HG03139 (cell line): Measurements from ENCODE around the gene YOD1.

Source experiments
- ATAC-seq: cut with Tn5 transposase; IDR thresholded peaks from one replicate; pipeline ENCODE4 v1.9.1; 2021; ENCODE audit not compliant: unreplicated experiment

The YOD1 gene

GRCh38 chr1:207013321-207014085 lies 37.5 kb downstream of the YOD1 start:
- no peak for ATAC-seq

DNA sequence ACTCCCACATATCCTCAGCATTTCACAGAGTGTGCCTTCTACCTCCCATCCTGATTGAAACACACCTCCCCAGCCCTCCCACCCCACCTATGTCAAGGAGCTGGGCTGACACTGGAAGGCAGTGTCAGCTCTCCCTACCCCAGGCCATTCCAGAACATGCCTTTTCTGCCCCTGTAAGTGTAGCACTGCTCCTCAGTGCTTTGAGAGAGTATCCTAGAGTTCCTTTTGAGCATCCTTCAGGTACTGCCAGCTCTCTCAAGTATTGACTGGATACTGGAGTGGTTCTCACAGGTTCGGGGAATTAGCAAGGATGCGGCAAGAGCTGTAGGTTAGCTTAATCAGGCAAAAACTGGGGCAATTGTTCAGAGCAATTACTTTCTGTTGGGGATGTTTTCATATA lies 40.3 kb downstream of the YOD1 start:
- ATAC-seq: no peak

DNA sequence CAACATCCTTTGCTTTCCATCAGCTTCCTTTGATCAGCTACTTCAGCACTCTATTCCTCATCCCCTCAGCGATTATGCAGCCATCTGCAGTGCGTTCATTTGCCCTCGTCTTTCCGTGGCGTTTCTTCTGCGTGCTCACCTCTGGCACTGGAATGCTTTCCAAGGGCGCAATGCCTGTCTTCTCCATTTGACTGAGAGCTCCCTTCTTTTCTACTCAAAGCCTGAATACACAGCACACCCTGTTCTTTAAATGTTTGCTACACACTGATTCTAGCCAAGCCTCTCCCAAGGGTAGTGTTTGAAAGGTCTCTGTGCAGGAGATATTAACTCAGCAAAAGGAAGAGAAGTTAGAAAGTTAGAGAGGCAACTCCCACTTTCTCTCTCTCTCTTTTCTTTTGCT lies 41.1 kb downstream of the YOD1 start:
- ATAC-seq: no peak

DNA sequence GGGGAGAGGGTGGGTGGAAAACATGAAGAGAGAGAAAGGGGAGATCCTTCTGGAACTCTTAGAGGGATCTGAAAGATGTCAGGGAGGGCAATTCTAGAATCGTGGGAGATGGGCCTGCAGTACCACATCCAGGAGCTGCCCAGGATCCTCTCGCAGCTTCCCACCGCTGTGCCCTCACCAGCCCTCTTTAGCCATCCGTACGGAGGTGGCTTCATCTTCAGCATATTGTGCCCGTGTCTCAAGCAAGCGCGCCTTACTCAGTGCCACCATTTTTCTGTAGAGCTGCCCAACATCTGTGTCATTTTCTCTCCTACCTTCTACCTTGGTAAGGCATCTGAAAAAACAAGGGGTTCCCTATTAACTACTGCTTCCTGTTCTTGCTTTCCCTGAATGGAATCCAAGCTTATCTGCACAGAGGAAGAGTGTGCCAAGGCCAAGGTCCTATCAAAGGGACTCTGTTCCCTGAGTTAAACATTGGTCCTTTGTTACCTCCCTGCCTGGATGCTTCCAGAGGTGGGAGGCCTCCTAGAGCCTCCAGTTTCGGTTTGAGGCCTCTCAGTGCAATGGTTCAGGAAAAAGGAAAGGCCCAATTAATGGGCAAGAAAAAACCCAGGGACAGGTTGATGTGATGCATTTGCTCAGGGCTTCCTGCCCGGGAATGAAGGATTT lies 41.7 kb downstream of the YOD1 start:
- ATAC-seq: no peak

- no peak for ATAC-seq
Measured at GRCh38 chr1:207007352-207008033, 43.5 kb downstream of the YOD1 start.

DNA sequence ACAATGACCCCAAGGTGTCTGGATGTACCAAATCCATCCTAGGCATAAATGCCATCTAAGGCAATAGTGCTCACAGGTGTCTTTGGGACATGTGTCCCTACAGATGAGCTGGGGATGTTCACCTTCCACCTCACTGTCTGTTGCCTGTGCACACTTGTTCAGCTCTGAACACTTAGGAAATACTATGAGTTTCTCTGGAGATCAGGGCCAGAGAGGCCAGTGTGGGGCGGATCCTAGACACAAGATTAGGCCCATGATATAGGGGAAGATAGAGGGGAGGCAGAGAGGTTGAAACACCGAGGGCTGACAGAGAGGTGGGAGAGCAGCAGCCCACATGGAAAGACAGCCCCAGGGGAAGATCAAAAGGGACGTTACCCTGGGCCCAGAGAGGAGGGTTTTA lies 44.1 kb downstream of the YOD1 start:
- no peak for ATAC-seq

DNA sequence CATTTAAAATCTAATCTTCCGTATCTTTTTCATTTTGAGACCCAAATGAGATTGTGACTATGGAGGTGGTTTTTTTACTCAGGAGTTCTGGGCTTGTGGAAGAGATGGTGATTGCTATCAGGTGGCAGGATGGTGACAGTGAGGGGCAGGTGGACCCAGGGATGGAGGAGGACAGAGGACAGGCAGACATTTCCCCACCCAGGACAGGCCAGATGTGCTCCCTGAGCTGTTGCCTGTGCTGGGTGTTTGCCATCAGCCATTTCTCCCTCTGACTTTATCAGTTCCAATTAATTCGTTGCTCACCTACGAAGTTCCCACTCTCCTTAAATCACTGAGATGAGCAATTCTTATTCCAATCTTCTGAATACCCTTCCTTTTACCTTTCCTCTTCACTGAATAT lies 44.9 kb downstream of the YOD1 start:
- no peak for ATAC-seq

DNA sequence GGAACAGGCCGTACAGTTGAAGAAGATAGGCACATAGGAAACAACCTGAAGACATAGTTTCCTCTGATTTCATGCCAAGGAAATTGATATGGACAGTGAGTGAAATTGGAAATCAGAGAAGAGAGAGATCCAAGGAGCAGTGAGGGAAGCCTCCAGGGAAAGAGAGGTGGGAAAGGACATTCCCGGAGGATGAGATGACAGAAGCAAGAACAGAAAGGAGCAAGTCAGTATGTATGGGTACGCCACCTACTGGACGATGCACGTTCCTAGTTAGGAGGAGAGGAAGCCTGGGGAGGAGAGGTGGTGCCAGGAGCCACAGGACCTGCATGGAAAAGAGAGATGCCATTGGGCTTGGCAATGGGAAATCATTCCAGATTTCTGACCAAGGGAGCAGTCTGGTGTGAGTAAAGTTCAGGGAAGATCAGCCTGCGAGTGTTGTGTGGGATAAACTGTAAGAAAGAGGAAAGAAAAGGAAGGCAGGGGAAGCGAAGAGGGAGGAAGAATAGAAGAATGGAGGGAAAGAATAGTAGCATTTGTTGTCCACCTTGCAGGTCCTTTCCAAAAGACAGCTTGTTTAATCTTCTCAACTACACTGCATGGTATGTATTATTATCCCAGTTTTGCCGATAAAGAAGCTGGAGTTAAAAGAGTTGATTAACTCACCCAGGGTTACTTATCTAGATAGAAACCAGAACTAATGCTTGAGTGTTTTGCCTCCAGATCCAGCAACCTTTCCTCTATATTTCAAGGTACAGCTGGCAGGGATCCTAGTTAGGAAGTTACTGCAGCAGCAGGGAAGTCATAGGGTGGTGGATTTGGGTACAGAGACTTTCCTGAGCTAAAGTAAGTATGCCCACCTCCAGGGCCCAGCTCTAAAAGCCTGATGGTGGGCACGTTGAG lies 45.8 kb downstream of the YOD1 start:
- ATAC-seq: no peak

- no peak for ATAC-seq
Measured at GRCh38 chr1:207003210-207003609, 47.8 kb downstream of the YOD1 start.

GRCh38 chr1:207002724-207003146 lies 48.3 kb downstream of the YOD1 start:
- ATAC-seq: no peak

- ATAC-seq: no peak
Measured at GRCh38 chr1:207001492-207002245, 49.3 kb downstream of the YOD1 start.

GRCh38 chr1:207000651-207001291 lies 50.2 kb downstream of the YOD1 start:
- no peak for ATAC-seq

DNA sequence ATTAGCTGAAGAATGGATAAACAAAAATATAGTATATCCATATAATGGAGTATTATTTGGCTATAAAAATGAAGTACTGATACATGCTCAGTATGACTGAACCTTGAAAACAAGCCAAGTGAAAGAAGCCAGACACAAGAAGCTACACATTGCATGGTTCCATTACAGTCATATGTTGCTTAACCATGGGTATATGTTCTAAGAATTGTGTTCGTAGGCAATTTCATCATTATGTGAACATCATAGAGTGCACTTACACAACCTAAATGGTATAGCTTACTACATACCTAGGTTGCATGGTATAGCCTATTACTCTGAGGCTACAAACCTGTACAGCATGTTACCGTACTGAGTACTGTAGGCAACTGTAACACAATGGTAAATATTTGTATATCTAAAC lies 52.2 kb downstream of the YOD1 start:
- ATAC-seq: no peak
